ENCODE measurements around the gene COTL1.

The COTL1 gene

GRCh38 chr16:84537491-84538151 lies 80.3 kb downstream of the COTL1 start:
- Histone ChIP-seq H3K23ac (ENCODE audit: low read length) (no peak overlapping the region), H3K36me3 (ENCODE audit: control insufficient read depth, insufficient read depth, low read length) (no peaks in the 10 kb centered on the region), H3K27me3 (ENCODE audit: insufficient read depth, low read length, poor library complexity) (no peaks in the 10 kb centered on the region), H3K79me2 (ENCODE audit: control insufficient read depth, insufficient read depth, low read length) (no peaks in the 10 kb centered on the region), H2AK5ac (ENCODE audit: low read length) (no peak overlapping the region), H3K4me2 (ENCODE audit: low read length) (no peak overlapping the region), H4K8ac (ENCODE audit: low read depth, low read length) (no peak overlapping the region), H3K79me1 (ENCODE audit: low read length) (no peaks in the 10 kb centered on the region), H3K4ac (ENCODE audit: low read depth, low read length) (no peak overlapping the region), H3K27ac (ENCODE audit: low read depth, low read length) (no peak overlapping the region), H3K4me1 (ENCODE audit: control insufficient read depth, low read depth, low read length) (peaks cover 4% of the 10 kb centered on the region), H3K56ac (ENCODE audit: low read length) (no peak overlapping the region), H4K5ac (ENCODE audit: low read length) (no peak overlapping the region), H3K18ac (ENCODE audit: low read length) (no peak overlapping the region), H2BK120ac (ENCODE audit: low read depth, low read length) (no peak overlapping the region), H2BK5ac (ENCODE audit: low read length) (no peak overlapping the region), H2BK15ac (replicated peaks; ENCODE audit: low read depth) (no peak overlapping the region), H3K9ac (ENCODE audit: low read length) (no peak overlapping the region), H3K4me3 (ENCODE audit: low read length) (no peak overlapping the region)
- no CpG with 5 or more reads among the region's 11 CpGs for WGBS (ENCODE audit: extremely low coverage, insufficient coverage, low lambda C conversion rate)
- DNase-seq: no peak

- Histone ChIP-seq H3K23ac (ENCODE audit: low read length) (no peak overlapping the region), H2BK5ac (ENCODE audit: low read length) (no peak overlapping the region), H3K27ac (ENCODE audit: low read depth, low read length) (no peak overlapping the region), H3K56ac (ENCODE audit: low read length) (no peak overlapping the region), H3K4me3 (ENCODE audit: low read length) (no peak overlapping the region), H3K79me2 (ENCODE audit: control insufficient read depth, insufficient read depth, low read length) (no peaks in the 10 kb centered on the region), H2AK5ac (ENCODE audit: low read length) (no peak overlapping the region), H3K18ac (ENCODE audit: low read length) (no peak overlapping the region), H3K4me1 (ENCODE audit: control insufficient read depth, low read depth, low read length) (peaks cover 7% of the 10 kb centered on the region), H3K27me3 (ENCODE audit: insufficient read depth, low read length, poor library complexity) (no peaks in the 10 kb centered on the region), H3K4ac (ENCODE audit: low read depth, low read length) (no peak overlapping the region), H4K5ac (ENCODE audit: low read length) (no peak overlapping the region), H3K36me3 (ENCODE audit: control insufficient read depth, insufficient read depth, low read length) (no peaks in the 10 kb centered on the region), H3K9ac (ENCODE audit: low read length) (no peak overlapping the region), H2BK120ac (ENCODE audit: low read depth, low read length) (no peak overlapping the region), H3K4me2 (ENCODE audit: low read length) (no peak overlapping the region), H2BK15ac (replicated peaks; ENCODE audit: low read depth) (no peak overlapping the region), H4K8ac (ENCODE audit: low read depth, low read length) (no peak overlapping the region), H3K79me1 (ENCODE audit: low read length) (no peaks in the 10 kb centered on the region)
- DNase-seq: no peak
- no CpG with 5 or more reads among the region's 9 CpGs for whole genome bisulfite sequencing (ENCODE audit: extremely low coverage, insufficient coverage, low lambda C conversion rate)
Measured at GRCh38 chr16:84535851-84536250, 82.0 kb downstream of the COTL1 start.

- Histone ChIP-seq H3K27me3 (ENCODE audit: insufficient read depth, low read length, poor library complexity) (no peaks in the 10 kb centered on the region), H3K79me1 (ENCODE audit: low read length) (no peaks in the 10 kb centered on the region), H2BK15ac (replicated peaks; ENCODE audit: low read depth) (no peak overlapping the region), H3K23ac (ENCODE audit: low read length) (no peak overlapping the region), H3K27ac (ENCODE audit: low read depth, low read length) (no peak overlapping the region), H2AK5ac (ENCODE audit: low read length) (no peak overlapping the region), H4K8ac (ENCODE audit: low read depth, low read length) (no peak overlapping the region), H2BK5ac (ENCODE audit: low read length) (no peak overlapping the region), H3K79me2 (ENCODE audit: control insufficient read depth, insufficient read depth, low read length) (no peaks in the 10 kb centered on the region), H3K4me1 (ENCODE audit: control insufficient read depth, low read depth, low read length) (peaks cover 7% of the 10 kb centered on the region), H3K9ac (ENCODE audit: low read length) (no peak overlapping the region), H3K36me3 (ENCODE audit: control insufficient read depth, insufficient read depth, low read length) (no peaks in the 10 kb centered on the region), H3K4me2 (ENCODE audit: low read length) (no peak overlapping the region), H3K4me3 (ENCODE audit: low read length) (no peak overlapping the region), H3K4ac (ENCODE audit: low read depth, low read length) (no peak overlapping the region), H3K18ac (ENCODE audit: low read length) (no peak overlapping the region), H2BK120ac (ENCODE audit: low read depth, low read length) (no peak overlapping the region), H4K5ac (ENCODE audit: low read length) (no peak overlapping the region), H3K56ac (ENCODE audit: low read length) (no peak overlapping the region)
- WGBS (ENCODE audit: extremely low coverage, insufficient coverage, low lambda C conversion rate): no CpG with 5 or more reads among the region's 6 CpGs
- peak; percentile 53 for DNase-seq
Measured at GRCh38 chr16:84535408-84535807, 82.5 kb downstream of the COTL1 start.

- Histone ChIP-seq H3K79me2 (ENCODE audit: control insufficient read depth, insufficient read depth, low read length) (no peaks in the 10 kb centered on the region), H3K4me1 (ENCODE audit: control insufficient read depth, low read depth, low read length) (peaks cover 7% of the 10 kb centered on the region), H3K4ac (ENCODE audit: low read depth, low read length) (no peak overlapping the region), H4K5ac (ENCODE audit: low read length) (no peak overlapping the region), H3K27me3 (ENCODE audit: insufficient read depth, low read length, poor library complexity) (no peaks in the 10 kb centered on the region), H2AK5ac (ENCODE audit: low read length) (no peak overlapping the region), H3K23ac (ENCODE audit: low read length) (no peak overlapping the region), H2BK5ac (ENCODE audit: low read length) (no peak overlapping the region), H3K18ac (ENCODE audit: low read length) (no peak overlapping the region), H3K56ac (ENCODE audit: low read length) (no peak overlapping the region), H2BK120ac (ENCODE audit: low read depth, low read length) (no peak overlapping the region), H3K36me3 (ENCODE audit: control insufficient read depth, insufficient read depth, low read length) (no peaks in the 10 kb centered on the region), H4K8ac (ENCODE audit: low read depth, low read length) (no peak overlapping the region), H2BK15ac (replicated peaks; ENCODE audit: low read depth) (no peak overlapping the region), H3K79me1 (ENCODE audit: low read length) (no peaks in the 10 kb centered on the region), H3K4me3 (ENCODE audit: low read length) (no peak overlapping the region), H3K9ac (ENCODE audit: low read length) (no peak overlapping the region), H3K27ac (ENCODE audit: low read depth, low read length) (no peak overlapping the region), H3K4me2 (ENCODE audit: low read length) (no peak overlapping the region)
- DNase-seq: no peak
- 100% methylated on average over 1 of the region's 5 CpGs for WGBS (ENCODE audit: extremely low coverage, insufficient coverage, low lambda C conversion rate)
Measured at GRCh38 chr16:84534815-84535214, 83.1 kb downstream of the COTL1 start.

- H3K18ac ChIP-seq (ENCODE audit: low read length): no peak overlapping the region
- H3K36me3 ChIP-seq (ENCODE audit: control insufficient read depth, insufficient read depth, low read length): no peaks in the 10 kb centered on the region
- H4K8ac ChIP-seq (ENCODE audit: low read depth, low read length): no peak overlapping the region
- no peak overlapping the region for H3K4me2 ChIP-seq (ENCODE audit: low read length)
- peak overlapping the region; percentile 62 for H2BK120ac ChIP-seq (ENCODE audit: low read depth, low read length)
- no peak for DNase-seq
- peak overlapping the region; percentile 48 for H3K4ac ChIP-seq (ENCODE audit: low read depth, low read length)
- H3K23ac ChIP-seq (ENCODE audit: low read length): no peak overlapping the region
- H2AK5ac ChIP-seq (ENCODE audit: low read length): no peak overlapping the region
- peak overlapping the region; percentile 25 for H3K56ac ChIP-seq (ENCODE audit: low read length)
- no peaks in the 10 kb centered on the region for H3K79me1 ChIP-seq (ENCODE audit: low read length)
- H3K27ac ChIP-seq (ENCODE audit: low read depth, low read length): peak overlapping the region; percentile 66
- H2BK5ac ChIP-seq (ENCODE audit: low read length): no peak overlapping the region
- H3K79me2 ChIP-seq (ENCODE audit: control insufficient read depth, insufficient read depth, low read length): no peaks in the 10 kb centered on the region
- no peaks in the 10 kb centered on the region for H3K27me3 ChIP-seq (ENCODE audit: insufficient read depth, low read length, poor library complexity)
- no peak overlapping the region for H2BK15ac ChIP-seq (replicated peaks; ENCODE audit: low read depth)
- no peak overlapping the region for H3K4me3 ChIP-seq (ENCODE audit: low read length)
- H4K5ac ChIP-seq (ENCODE audit: low read length): no peak overlapping the region
- no peak overlapping the region for H3K9ac ChIP-seq (ENCODE audit: low read length)
- H3K4me1 ChIP-seq (ENCODE audit: control insufficient read depth, low read depth, low read length): peaks cover 7% of the 10 kb centered on the region
- no CpG with 5 or more reads among the region's 11 CpGs for WGBS (ENCODE audit: extremely low coverage, insufficient coverage, low lambda C conversion rate)
Measured at GRCh38 chr16:84532855-84533486, 84.9 kb downstream of the COTL1 start.
